HG03103 (cell line): ENCODE measurements around the gene CADPS.

Source experiments
- ATAC-seq: cut with Tn5 transposase; IDR thresholded peaks from one replicate; pipeline ENCODE4 v1.9.1; 2021; ENCODE audit warnings: low read depth; ENCODE audit not compliant: unreplicated experiment

CADPS gene

DNA sequence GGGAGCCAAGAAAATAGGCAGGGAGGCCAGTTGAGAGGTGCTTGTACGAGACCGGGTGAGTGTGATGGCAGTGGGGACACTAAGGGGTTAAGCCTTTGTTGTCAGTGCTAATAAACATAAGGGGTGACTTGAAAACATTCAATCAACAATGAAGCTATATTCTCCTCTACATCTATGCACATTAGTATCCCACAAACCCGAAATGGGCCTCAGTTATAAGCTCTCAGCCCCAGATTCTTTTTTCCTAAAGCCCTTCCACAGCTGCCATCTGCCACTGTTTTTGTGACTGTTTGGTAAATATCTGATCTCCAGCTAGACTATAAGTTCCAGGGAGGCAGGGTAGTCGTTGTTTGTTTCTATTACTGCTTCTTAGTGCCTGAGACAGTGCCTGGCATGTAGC is 118.2 kb downstream of the CADPS start:
- ATAC-seq, result no peak

DNA sequence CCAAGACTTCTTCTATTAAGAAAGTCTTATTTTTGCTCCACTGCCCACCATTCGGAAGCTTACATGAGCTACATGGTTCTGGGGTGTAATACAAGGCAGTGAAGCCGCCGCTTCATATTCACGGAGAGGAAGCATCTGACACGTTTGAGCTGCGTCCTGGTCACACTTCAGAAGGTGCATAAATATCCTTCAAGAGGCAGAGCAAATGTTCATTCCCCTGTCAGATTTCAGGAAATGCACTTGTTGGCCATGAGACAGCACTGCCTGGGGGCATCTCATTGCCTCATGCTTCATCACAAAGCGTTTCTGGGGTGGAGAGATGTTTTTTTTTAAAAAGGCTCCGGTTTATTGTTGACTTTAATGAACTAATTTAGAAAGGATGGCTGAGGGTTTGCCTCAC is 119.9 kb downstream of the CADPS start:
- no peak for ATAC-seq

DNA sequence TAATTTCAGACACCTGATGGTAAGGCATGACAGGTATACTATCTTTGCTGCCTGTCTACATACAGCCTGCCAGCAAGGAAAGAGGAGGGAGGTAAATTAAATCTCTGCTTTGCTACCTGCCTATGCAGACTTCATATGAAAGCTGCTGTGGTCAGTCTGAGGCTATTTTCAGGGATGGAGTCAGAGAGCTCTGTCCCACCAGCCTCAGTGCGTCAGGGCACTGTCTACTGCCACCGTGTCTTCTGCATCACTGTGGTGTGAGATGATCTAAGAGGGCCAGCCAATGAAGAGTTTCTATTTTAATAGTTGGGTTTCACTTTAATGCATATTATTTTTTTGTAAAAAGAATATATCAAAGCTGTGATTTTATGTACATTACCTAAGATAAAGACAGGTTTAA is 125.6 kb downstream of the CADPS start:
- ATAC-seq, result no peak

DNA sequence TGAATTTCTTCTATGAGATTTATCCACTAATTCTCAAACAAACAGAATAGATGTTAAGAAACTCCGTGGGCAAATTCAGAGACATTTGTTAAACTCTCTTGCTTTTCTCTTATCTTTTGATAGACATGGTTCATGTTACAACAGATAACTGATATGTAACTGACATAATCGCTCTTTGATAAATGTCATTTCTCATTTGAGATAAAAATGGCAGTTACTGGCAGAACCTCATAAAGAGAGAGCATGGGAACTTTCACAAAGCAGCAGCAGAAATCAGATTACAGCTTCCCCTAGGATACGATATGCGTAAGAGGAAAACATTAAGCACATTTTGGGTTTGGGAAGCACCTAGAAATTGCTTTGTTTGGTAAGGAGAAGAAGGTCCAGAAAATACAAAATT is 126.1 kb downstream of the CADPS start:
- ATAC-seq, result no peak

DNA sequence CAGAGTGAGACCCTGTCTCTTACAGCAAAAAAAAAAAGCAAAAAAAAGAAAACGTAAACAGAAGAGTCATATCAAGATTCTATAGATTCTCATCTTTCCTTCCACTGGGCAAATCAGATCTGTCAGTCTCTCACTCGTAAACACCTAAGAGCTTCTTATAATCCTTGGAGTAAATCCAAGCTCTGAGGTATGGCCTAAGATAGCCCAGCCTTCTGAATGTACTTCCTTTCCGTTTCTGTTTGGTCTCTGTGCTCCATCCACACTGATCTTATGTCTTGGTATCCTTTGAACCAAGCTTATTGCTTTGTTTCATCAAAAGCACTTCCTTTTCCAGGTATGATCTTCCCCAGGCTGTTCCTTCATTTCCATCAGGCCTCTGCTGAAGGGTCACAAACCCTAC is 137.8 kb downstream of the CADPS start:
- no peak for ATAC-seq

DNA sequence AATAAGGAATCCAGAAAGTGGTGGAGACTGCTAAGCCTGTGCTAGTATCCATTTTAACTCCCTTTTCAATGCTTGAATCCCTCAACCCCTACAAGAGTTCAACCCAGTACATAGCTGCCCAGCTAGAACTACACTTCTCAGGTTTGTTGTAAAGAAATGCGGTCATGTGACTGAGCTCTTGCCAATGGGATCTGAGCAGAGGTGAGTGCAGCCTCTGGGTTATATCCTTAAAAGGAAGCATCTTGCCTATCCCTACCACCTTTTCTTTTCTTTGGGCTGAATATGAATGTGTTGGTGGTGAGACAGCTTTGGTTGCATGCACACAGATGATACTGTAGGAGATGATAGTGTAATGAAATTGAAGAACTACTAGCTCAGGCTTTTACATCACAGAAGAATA is 139.7 kb downstream of the CADPS start:
- no peak for ATAC-seq

DNA sequence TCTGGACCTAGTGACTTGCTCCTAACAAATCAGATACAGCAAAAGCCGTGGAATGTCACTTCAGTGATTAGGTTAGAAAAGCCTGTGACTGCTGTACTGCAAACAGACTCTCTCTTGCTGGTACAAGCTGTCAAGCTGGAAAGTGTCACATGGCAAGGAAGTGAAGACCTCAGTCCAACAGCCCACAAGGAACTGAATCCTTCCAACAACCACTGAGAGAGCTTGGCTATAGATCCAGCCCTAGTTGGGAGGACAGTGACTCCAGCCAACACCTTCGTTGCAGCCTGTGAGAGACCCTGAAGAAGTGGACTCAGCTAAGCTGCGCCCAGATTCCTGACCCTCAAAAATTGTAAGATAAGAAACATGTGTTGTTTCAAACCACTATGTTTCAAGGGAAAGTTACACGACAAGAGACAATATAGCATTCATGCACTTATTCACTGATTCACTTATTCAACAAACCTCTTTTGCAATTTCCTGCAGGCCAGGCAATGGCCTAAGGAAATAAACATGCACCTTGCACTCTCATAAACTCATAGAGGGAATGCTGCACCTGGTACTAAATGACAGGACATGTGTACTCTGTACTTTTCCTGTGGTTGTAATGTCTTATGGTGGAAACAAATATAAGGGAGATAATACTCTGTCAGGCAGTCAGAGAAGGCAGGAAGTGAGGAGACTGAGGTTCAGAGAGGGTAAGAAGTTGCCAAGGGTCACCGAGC is 142.9 kb downstream of the CADPS start:
- ATAC-seq, result no peak

DNA sequence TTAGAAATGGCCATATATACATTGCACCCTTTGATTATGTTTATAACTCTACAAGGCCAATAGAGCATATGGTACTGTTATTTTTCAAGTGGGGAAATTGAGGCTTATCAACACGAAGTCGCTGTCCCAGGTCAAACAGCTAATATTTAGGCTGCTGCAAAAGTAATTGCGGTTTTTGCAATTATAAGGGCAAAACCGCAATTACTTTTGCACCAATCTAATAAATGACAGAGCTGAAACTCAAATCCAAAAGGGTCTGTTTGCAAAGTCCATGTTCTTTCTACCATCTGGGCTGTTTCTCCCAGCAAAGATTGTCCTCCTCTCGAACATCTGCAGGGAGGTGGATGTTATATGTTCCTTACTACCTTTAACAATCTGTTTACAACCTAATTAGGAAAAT is 147.2 kb downstream of the CADPS start:
- ATAC-seq, result no peak

DNA sequence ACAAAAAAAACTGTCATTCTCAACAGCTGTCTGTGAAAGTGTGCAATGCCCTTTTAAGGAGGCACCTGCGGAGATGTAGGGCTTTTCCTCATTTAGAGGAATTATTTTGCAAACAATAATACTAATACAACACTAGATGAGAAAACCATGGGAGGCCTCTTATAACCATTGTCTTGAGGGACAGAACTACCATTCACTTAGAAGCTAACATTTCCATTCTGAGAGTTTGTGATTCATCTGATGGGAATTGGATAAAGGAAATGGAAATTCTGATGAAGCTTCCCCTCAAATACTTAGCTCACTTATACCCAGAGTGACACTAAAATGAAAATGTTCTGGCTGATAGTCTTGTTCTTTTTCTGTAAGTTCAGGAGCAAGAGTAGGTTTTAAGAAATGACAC is 147.7 kb downstream of the CADPS start:
- ATAC-seq, result no peak

DNA sequence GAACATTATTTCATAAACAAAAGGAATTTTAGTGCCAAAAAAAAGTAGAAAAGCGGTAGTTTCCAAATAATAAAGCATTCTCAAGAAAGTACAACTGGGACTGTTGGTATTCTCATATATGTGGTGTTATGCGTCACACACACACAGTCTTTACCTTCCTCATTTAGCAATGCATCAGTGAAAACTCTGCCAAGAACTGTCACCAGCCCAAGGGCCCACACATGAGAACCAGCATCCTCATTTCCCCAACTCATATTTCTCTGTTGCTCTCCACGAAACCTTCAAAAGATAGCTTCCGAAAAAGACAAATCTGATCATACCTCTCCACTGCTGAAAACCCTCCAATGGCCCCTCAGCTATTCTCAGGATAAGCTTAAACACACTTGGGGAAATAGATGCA is 150.7 kb downstream of the CADPS start:
- no peak for ATAC-seq

DNA sequence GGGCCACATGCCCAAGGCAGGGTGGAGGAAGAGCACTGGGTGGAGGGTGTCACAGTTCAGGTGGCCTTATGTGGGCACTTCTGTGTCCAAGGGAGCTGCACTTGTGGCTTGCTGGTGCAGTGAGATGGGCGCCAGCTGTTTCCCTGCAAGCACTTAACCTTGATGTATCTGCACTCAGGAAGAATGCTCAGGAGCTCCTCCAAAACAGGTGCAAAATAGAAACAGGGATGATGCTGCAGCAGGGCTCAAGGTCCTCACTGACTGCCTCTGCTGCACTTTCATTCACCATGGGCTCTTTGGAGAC is 151.3 kb downstream of the CADPS start:
- ATAC-seq, result no peak

DNA sequence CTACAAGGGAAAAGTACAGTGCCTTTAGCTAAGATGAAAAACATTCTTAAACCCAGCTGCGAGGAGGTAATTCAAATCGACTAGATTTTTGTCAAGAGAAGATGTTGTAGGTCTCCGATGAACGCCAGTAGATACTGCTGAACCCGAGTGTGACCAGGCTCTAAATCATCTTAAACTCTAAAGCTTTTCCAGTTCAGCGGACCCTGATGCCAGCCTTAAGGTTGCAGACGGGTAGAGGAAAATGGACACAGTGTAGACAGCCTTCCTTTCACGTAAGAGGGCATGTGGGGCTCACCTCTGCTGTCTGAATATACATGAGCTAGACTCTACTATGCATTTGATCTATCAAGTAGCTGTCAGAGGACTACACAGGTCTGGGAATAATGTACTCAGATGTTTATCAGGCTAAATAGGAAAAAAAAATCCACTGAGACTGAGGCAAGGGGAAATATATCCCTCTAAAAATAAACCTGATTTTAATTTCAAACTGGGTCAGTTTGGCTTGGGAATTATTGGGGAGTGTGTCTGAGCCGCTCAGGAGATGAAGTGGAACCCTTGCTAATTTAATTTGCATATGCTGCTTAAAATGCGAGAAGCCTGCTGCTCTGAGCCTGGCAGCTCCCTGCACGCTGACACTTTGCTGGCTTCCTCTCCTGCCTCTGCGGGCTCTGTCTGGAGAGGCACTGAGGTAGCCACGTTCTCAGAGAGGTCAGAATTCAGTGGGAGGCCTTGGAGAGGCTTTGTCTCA is 151.9 kb downstream of the CADPS start:
- ATAC-seq, result no peak

DNA sequence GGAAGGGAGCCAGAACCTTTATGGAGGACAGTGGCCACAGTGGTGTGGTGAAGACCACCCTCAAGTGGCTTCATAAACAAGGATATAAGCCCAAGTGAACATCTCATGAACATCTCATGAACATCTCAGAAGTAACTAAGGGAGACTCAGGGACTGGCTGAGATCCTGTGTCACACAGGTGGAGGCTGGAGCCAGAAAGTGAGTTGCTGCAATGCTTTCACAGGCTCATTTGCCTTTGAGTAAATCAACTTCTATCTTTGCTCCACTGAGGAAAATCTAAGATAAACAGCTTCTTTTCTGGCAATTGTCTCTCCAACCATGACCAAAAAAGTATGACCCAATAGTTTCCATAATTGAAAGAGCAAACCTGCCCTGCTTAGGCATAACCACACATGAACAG is 152.9 kb downstream of the CADPS start:
- ATAC-seq, result no peak

DNA sequence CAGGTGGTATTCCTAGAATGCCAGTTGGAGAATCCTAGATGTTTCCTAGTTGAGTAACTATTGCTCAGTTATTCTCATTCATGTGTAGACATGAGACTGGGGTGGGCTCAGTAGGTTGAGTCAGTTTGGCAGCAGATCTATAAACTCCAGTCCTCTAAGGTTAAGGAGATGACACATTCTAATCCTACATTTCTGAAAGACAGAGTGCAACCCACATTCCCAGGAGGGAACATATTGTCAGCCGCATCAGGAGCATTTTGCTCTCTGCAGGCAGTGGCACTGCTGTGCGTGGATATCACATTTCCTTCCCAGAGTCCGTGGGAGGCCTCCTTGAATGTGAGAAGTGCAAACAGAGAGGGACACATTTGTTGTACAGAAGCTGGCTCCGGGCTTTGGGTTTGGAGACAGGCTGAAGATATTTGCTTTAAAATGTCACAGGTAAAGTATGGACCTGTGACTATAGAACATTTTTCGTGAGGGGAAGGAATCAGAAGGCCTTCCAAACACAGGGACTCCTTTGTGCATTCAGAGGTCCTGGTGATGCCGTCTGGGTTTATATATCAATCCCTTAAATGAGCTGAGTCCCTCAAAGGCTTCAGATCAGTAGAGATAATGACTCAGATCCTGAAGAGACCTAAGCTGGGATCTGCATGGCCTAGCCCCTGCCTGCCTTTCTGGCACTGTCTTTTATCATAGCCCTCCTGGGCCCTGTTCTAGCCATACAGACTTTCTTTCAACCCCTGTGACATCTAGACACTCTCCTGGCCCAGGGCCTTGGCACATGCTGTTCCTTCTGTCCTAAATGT is 156.5 kb downstream of the CADPS start:
- ATAC-seq, result no peak

DNA sequence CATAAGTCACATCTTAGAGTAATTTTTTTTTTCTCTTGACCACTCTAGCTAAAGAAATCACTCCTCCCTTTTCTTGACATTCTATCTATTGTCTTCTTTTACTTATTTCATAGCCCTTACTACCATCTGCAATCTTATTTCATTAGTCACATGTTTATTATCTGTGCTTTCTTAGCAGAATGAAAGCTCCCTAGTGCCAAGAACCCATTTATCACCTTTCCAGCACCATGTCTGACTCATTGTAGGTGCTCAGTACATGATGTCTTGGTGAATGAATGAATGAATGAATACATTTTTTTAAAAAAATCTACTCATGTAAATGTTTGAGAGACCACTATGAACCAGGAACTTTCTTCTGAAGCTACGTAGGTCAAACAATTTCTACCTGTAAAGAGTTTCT is 157.2 kb downstream of the CADPS start:
- ATAC-seq, result no peak

DNA sequence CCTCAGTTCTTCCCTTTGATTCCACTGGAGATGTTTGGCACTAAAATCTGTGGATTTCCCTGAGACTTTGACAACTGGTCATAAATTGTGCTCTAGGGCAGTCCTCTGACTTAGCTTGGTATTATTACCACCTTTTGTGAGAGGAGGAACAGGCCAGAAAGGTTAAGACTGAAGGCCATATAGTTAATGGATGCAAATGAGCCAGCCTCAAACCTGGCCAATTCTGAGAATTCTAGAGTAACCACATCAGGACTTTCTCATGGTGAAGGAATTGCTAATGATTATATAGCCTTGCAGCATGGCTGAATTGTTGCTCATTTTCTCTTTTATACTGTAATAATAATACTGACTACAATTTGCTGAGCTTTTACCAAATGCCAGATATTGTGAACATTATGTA is 162.5 kb downstream of the CADPS start:
- ATAC-seq, result no peak

DNA sequence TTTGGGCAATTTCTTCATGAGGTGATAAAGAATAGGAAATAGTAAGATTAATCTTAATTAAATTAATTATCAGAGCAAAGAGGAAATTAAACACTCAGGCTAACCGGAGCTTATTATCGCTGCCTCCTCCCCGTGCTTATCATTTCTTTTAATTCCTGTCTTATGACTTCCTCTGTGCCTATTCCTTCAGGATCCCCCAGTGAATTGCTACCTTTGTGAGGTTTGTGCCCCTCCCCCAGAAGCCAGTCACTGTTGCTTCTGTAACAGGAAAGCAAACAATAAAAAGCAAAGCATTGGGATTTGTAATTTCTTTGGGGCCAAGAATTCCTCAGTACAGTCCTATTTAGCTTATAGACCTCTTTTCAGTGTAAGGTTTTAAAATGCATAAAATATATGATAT is 164.5 kb downstream of the CADPS start:
- ATAC-seq, result no peak

DNA sequence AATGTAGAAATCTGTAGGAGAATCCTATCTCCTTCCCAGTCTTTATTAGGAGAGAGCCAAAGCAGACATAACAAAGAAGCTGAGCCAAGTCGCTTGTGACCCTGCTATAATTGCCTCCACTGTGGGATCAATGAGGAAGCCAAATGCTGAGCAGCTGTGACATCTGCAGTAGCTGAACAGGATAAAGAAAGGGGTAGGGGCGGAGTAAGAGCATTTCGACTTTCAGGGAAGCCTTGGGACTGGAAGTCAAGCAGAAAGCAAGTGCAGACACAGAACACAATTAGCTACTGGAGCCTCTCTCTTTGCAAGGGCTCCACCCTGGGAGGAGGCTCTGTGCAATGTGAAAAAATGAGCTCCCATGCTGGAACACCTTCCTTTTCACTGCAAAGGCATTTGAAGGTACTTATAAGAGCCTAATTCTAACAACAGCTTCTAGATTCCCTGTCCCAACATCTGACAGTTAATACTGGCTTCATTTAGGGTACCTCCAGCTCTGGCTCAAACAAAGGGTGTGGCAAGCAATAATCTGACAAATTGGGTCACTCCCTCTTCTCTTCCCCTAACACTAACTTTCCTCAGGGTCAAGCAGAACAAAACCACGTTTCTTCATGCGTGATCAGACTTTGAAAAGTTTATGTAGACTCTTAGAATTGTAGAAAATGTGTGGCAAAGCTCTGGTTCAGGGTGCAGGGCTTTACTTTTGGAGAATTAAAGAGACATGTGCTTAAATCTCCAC is 166.4 kb downstream of the CADPS start:
- no peak for ATAC-seq

DNA sequence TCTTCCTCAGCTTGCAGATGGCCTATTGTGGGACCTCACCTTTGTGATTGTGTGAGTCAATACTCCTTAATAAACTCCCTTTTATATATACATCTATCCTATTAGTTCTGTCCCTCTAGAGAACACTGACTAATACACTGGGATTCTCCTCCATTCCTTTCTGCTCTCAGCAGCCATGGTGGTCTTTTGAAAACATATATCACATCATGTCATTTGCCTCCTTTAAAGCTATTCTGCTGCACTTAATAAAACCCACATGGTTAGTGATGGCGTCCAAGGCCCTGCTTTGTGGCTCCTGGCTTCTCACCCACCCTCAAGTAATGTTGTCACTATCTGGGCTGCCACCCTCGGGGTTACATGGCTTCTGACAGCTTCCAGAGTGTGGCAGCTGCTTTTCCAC is 169.5 kb downstream of the CADPS start:
- ATAC-seq, result no peak

DNA sequence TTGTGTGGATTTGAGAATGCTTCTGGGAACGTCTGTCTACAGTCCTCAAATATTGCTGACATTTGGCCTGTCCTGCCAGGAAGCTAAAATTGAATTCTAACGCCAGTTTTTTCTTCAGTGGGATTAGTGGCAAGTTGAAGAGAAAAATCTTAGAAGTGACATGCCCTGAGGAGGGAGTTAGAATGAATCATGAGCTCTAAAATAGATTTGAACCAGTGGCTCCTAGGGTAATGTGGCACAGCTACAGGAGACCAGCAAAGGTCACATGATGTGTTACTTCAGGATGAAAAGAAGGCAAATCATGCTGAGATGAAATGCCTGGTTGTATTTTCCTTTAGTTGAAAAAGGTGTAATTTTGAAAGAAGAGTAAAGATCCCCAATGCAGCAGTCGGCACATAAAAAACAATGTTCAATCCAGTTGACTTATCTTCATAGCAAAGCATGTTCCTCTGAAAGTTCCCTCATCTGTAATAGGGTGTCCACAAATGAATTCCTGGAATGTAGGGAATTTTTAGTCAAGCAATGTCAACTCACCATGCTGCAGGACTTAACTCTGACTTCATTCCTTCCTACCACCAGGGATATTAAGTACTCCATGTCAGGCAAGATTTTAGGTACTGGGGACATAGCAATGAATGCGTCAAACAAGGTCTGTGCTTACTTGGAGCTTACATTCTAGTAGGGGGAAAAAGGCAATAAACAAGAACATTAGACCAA is 171.6 kb downstream of the CADPS start:
- ATAC-seq, result no peak
